Measurements from ENCODE around the gene TPGS2.

DNA sequence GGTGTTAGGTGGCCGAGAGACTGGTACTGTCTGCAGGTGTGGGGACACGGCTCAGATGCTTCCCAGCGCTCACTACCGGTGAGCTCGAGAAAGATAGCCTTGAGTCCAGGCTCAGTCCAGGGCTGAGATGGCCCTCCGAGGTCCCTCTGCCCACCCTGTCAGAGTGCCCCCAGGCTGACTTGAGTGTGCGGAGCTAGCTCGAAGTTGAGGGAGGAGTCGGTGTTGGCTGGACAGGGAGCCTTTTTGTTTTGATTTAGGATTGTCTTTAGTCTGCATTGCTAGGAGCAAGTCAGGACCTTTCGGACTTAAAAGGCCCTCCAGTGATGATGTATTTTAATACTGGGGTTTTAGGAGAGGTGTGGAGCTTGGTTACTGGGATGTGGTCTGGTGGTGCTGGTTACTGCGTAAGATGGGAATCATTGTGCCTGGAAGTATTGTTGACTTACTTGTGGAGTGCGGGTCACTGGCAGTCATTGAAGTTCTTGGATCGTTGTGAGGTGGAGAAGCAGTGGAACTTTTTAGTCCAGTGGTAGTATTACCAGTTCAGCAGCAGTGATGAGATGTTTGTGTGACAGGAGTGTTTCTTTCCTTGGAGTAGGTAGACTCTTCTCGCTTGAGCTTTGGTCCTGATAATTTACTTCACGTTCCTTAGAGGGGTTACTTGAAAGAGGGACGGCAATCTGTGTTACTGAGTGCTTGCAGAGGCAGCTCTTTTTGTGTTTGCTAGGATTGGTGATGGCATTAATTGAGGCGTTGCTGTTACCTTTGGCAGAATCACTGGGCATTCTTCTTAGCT is 758 bp upstream of the TPGS2 start:
- TF ChIP-seq, protein P1, sequence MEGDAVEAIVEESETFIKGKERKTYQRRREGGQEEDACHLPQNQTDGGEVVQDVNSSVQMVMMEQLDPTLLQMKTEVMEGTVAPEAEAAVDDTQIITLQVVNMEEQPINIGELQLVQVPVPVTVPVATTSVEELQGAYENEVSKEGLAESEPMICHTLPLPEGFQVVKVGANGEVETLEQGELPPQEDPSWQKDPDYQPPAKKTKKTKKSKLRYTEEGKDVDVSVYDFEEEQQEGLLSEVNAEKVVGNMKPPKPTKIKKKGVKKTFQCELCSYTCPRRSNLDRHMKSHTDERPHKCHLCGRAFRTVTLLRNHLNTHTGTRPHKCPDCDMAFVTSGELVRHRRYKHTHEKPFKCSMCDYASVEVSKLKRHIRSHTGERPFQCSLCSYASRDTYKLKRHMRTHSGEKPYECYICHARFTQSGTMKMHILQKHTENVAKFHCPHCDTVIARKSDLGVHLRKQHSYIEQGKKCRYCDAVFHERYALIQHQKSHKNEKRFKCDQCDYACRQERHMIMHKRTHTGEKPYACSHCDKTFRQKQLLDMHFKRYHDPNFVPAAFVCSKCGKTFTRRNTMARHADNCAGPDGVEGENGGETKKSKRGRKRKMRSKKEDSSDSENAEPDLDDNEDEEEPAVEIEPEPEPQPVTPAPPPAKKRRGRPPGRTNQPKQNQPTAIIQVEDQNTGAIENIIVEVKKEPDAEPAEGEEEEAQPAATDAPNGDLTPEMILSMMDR (IDR thresholded peaks at IDR 0.05 in 8 of 11, conservative IDR thresholded peaks at IDR 0.05 in 3 of 11): no peak
- no peak for TF ChIP-seq POLR2AphosphoS5 (IDR thresholded peaks at IDR 0.05)
- TF ChIP-seq POLR2A (IDR thresholded peaks at IDR 0.05): no peak
